Astrocyte (in vitro differentiated cells and primary cell): ENCODE data around the gene NDUFS3. TPM values are rescaled to one million over a fixed set of nuclear protein-coding genes. Genes with fewer than 3 reads are reported as not detected.

ENCODE experiments used
- DNase-seq: peaks from one replicate; pipeline ENCODE4 v3.0.0-alpha.2; 2010; ENCODE audit warnings: low read depth
- FAIRE-seq: peaks from 2 replicates; lab custom pipeline; 2011; peaks lifted over from hg19 to GRCh38; lab: Jason Lieb, UNC
- H2AFZ ChIP-seq: 2 replicates; pipeline ENCODE4 v1.6.0; 2012; ENCODE audit warnings: low read depth, low read length, inconsistent platforms
- H3K27ac ChIP-seq: 2 replicates; pipeline ENCODE4 v1.5.1; 2011; ENCODE audit warnings: low read depth, low read length, inconsistent platforms
- H3K27me3 ChIP-seq: 2 replicates; pipeline ENCODE4 v1.6.0; 2011; ENCODE audit warnings: low read length, inconsistent platforms; ENCODE audit not compliant: insufficient read depth
- H3K36me3 ChIP-seq: 2 replicates; pipeline ENCODE4 v1.5.1; 2011; ENCODE audit warnings: low read length, inconsistent platforms; ENCODE audit not compliant: insufficient read depth
- H3K4me1 ChIP-seq: 2 replicates; pipeline ENCODE4 v1.5.1; 2011; ENCODE audit warnings: low read length, inconsistent platforms; ENCODE audit not compliant: insufficient read depth
- H3K4me2 ChIP-seq: 2 replicates; pipeline ENCODE4 v1.6.0; 2012; ENCODE audit warnings: low read length, inconsistent platforms
- H3K4me3 ChIP-seq: 2 replicates; pipeline ENCODE4 v1.5.1; 2011; ENCODE audit warnings: low read depth, mild to moderate bottlenecking, low read length, inconsistent platforms; ENCODE audit not compliant: insufficient read depth
- H3K79me2 ChIP-seq: 2 replicates; pipeline ENCODE4 v1.6.0; 2012; ENCODE audit warnings: mild to moderate bottlenecking, low read length, inconsistent platforms; ENCODE audit not compliant: insufficient read depth
- H3K9ac ChIP-seq: 2 replicates; pipeline ENCODE4 v1.6.0; 2012; ENCODE audit warnings: mild to moderate bottlenecking, low read length, inconsistent platforms
- H3K9me3 ChIP-seq: 2 replicates; pipeline ENCODE4 v1.5.1; 2012; ENCODE audit warnings: low read depth, mild to moderate bottlenecking, low read length, inconsistent platforms; ENCODE audit not compliant: insufficient read depth
- H4K20me1 ChIP-seq: 2 replicates; pipeline ENCODE4 v1.6.0; 2012; ENCODE audit warnings: low read length, inconsistent platforms; ENCODE audit not compliant: insufficient read depth
- H3K27ac Mint-ChIP-seq: one replicate; pipeline ENCODE4 v1.8.0; 2021; ENCODE audit warnings: mild to moderate bottlenecking, mixed read lengths; ENCODE audit not compliant: unreplicated experiment
- H3K27me3 Mint-ChIP-seq: one replicate; pipeline ENCODE4 v1.8.0; 2021; ENCODE audit warnings: low read depth, mixed read lengths; ENCODE audit not compliant: unreplicated experiment
- H3K36me3 Mint-ChIP-seq: one replicate; pipeline ENCODE4 v1.8.0; 2021; ENCODE audit warnings: low read depth, mixed read lengths; ENCODE audit not compliant: unreplicated experiment
- H3K4me1 Mint-ChIP-seq: one replicate; pipeline ENCODE4 v1.8.0; 2021; ENCODE audit warnings: low read depth, mixed read lengths; ENCODE audit not compliant: unreplicated experiment
- H3K4me3 Mint-ChIP-seq: one replicate; pipeline ENCODE4 v1.8.0; 2021; ENCODE audit warnings: mild to moderate bottlenecking, moderate library complexity, mixed read lengths; ENCODE audit not compliant: unreplicated experiment
- H3K9me3 Mint-ChIP-seq: one replicate; pipeline ENCODE4 v1.8.0; 2021; ENCODE audit warnings: mild to moderate bottlenecking, mixed read lengths; ENCODE audit not compliant: unreplicated experiment
- EZH2 ChIP-seq: IDR thresholded peaks from 2 replicates; pipeline ENCODE4 v1.6.1; 2012; ENCODE audit warnings: mild to moderate bottlenecking, low read length, inconsistent platforms; ENCODE audit not compliant: insufficient read depth
- total RNA-seq: library from RNA; stranded (reverse); gene quantifications from 2 replicates; pipeline ENCODE4 v1.2.1, GENCODE V29; 2021
- TF ChIP-seq, protein P1 (sequence below): IDR thresholded peaks from 2 replicates; pipeline ENCODE4 v1.5.1; 2011; ENCODE audit warnings: low read depth, mild to moderate bottlenecking, inconsistent platforms, low read length, moderate library complexity; ENCODE audit not compliant: insufficient read depth

Gene NDUFS3
- total RNA-seq, 1 donor from 2014 or later, result 80.7 TPM

- H3K79me2 ChIP-seq, result no peaks in the 10 kb centered on the region
- peak overlapping the region; percentile 50 for H3K4me2 ChIP-seq
- H3K4me1 Mint-ChIP-seq, result no peaks in the 10 kb centered on the region
- H3K36me3 Mint-ChIP-seq, result no peaks in the 10 kb centered on the region
- H3K9ac ChIP-seq, result peak overlapping the region; percentile 15
- no peaks in the 10 kb centered on the region for H3K27me3 Mint-ChIP-seq
- H2AFZ ChIP-seq, result no peak overlapping the region
- no peak overlapping the region for H3K4me3 Mint-ChIP-seq
- FAIRE-seq (no peak), DNase-seq (peak; percentile 52)
- H3K27me3 ChIP-seq, result no peaks in the 10 kb centered on the region
- no peak for TF ChIP-seq EZH2
- TF ChIP-seq, protein P1, sequence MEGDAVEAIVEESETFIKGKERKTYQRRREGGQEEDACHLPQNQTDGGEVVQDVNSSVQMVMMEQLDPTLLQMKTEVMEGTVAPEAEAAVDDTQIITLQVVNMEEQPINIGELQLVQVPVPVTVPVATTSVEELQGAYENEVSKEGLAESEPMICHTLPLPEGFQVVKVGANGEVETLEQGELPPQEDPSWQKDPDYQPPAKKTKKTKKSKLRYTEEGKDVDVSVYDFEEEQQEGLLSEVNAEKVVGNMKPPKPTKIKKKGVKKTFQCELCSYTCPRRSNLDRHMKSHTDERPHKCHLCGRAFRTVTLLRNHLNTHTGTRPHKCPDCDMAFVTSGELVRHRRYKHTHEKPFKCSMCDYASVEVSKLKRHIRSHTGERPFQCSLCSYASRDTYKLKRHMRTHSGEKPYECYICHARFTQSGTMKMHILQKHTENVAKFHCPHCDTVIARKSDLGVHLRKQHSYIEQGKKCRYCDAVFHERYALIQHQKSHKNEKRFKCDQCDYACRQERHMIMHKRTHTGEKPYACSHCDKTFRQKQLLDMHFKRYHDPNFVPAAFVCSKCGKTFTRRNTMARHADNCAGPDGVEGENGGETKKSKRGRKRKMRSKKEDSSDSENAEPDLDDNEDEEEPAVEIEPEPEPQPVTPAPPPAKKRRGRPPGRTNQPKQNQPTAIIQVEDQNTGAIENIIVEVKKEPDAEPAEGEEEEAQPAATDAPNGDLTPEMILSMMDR, result peak; percentile 93
- peaks cover 19% of the 10 kb centered on the region for H3K36me3 ChIP-seq
- no peaks in the 10 kb centered on the region for H3K9me3 ChIP-seq
- peak overlapping the region; percentile 37 for H3K27ac ChIP-seq
- H4K20me1 ChIP-seq, result peaks cover 7% of the 10 kb centered on the region
- no peaks in the 10 kb centered on the region for H3K9me3 Mint-ChIP-seq
- no peak overlapping the region for H3K4me3 ChIP-seq
- H3K27ac Mint-ChIP-seq, result no peak overlapping the region
- peaks cover 10% of the 10 kb centered on the region for H3K4me1 ChIP-seq
Observed at GRCh38 chr11:47616726-47617416, 38.0 kb downstream of the NDUFS3 start.

DNA sequence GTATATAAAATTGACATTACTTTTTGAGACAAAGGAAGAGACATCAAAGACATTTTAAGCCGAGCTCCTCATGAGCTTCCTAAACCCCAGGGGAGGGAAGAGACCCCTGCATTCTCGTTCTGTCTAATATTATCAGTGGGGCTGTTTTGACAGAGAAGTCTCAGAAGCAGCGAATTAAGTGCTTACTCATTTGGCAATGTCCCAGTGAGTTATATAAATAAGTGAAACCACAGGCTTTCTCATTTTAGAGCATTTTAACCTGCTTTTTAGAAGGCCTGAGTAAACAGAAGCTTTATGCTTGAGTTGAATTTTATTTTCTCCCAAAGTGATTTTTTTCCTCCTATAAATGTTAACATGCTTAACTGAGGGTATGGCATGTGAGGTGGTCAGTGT, 38.5 kb downstream of the NDUFS3 start:
- peak overlapping the region; percentile 67 for H3K27ac Mint-ChIP-seq

More for the DNA sequence above, 38.5 kb downstream of the NDUFS3 start:
- no peaks in the 10 kb centered on the region for H3K9me3 Mint-ChIP-seq
- H3K27me3 Mint-ChIP-seq, result no peaks in the 10 kb centered on the region
- H3K4me1 Mint-ChIP-seq, result no peaks in the 10 kb centered on the region
- Histone ChIP-seq H3K79me2 (no peaks in the 10 kb centered on the region), H3K4me3 (no peak overlapping the region), H3K4me2 (peak overlapping the region; percentile 50), H2AFZ (no peak overlapping the region), H3K4me1 (peaks cover 10% of the 10 kb centered on the region), H3K27me3 (no peaks in the 10 kb centered on the region), H3K9me3 (no peaks in the 10 kb centered on the region), H3K36me3 (peaks cover 21% of the 10 kb centered on the region), H3K27ac (peak overlapping the region; percentile 37), H3K9ac (peak overlapping the region; percentile 38), H4K20me1 (peaks cover 7% of the 10 kb centered on the region)
- no peak overlapping the region for H3K4me3 Mint-ChIP-seq
- TF ChIP-seq, protein P1, result no peak
- TF ChIP-seq EZH2, result no peak
- FAIRE-seq, result no peak
- DNase-seq, result peak; percentile 68
- no peaks in the 10 kb centered on the region for H3K36me3 Mint-ChIP-seq
